Activated T-cell treated with anti-CD3 and anti-CD28 coated beads, Interleukin-2, amount 50 U/mL, for 48 hours (primary cell): Measurements from ENCODE around the gene P2RY10.
A peak's percentile ranks its signal among the peaks of the same experiment; 100 is the strongest.
"Not testable (repeated sequence)": the region's sequence is repeated elsewhere in the genome, so short reads cannot be mapped to it uniquely, and the experiment has no call there.

Experiments used
- DNase-seq, 2 experiments: peaks; one replicate each; pipeline ENCODE4 v3.0.0-alpha.2; 2020

The P2RY10 gene

GRCh38 chrX:78945186-78945912 lies at the start of gene P2RY10:
P2RY10 (plus strand) TSS chrX:78945391; CDS start chrX:78960521, 15,130 bp downstream.
- peak; percentile 32 to 39 for DNase-seq

GRCh38 chrX:78922754-78923153 lies 22.4 kb upstream of the P2RY10 start:
- DNase-seq: no peak

GRCh38 chrX:78923198-78924015 lies 21.8 kb upstream of the P2RY10 start:
- no peak for DNase-seq

GRCh38 chrX:78931814-78932213 lies 13.4 kb upstream of the P2RY10 start:
- no peak for DNase-seq

- no peak for DNase-seq
Observed at GRCh38 chrX:78934866-78935265, 10.3 kb upstream of the P2RY10 start.

GRCh38 chrX:78944351-78944750 lies 840 bp upstream of the P2RY10 start:
- no peak for DNase-seq

- no peak for DNase-seq
Observed at GRCh38 chrX:78946178-78946931, 1.2 kb downstream of the P2RY10 start.

GRCh38 chrX:78950009-78950835 lies 5.0 kb downstream of the P2RY10 start:
- DNase-seq: no peak

- DNase-seq: no peak
Observed at GRCh38 chrX:78957049-78957767, 12.0 kb downstream of the P2RY10 start.

GRCh38 chrX:78957768-78958130 lies 12.6 kb downstream of the P2RY10 start:
- no peak for DNase-seq

- DNase-seq: no peak
Observed at GRCh38 chrX:78958419-78959116, 13.4 kb downstream of the P2RY10 start.

GRCh38 chrX:78960888-78961287 lies 15.7 kb downstream of the P2RY10 start:
- no peak for DNase-seq

- DNase-seq: no peak
Observed at GRCh38 chrX:78964598-78964997, 19.4 kb downstream of the P2RY10 start.

GRCh38 chrX:78979789-78980464 lies 34.7 kb downstream of the P2RY10 start:
- DNase-seq: no peak

- no peak for DNase-seq
Observed at GRCh38 chrX:78989349-78989748, 44.2 kb downstream of the P2RY10 start.

- DNase-seq: peak; percentile 19 to 23
Observed at GRCh38 chrX:78997870-78998558, 52.8 kb downstream of the P2RY10 start.

GRCh38 chrX:79007540-79007939 lies 62.3 kb downstream of the P2RY10 start:
- DNase-seq: not testable (repeated sequence)
